K562 (cell line): ENCODE data around the gene CAPN2. TPM values are rescaled to one million over a fixed set of nuclear protein-coding genes. Genes with fewer than 3 reads are reported as not detected.
A peak's percentile ranks its signal among the peaks of the same experiment; 100 is the strongest.

ENCODE experiments used
- ATAC-seq: fragments of 200-7000 bp; cut with Tn5 transposase; 3 replicates; pipeline ENCODE4 v1.9.1; 2020; ENCODE audit warnings: moderate library complexity
- BruUV-seq: library from RNA; stranded (reverse); fragments of 400-500 nt; replicated peaks from 2 replicates; lab custom pipeline; 2021; lab: Mats Ljungman, UMichigan
- CTCF ChIA-PET: fragments of 300-600 bp; formaldehyde crosslinking; extraction: SDS; loops from one replicate; lab custom pipeline; 2021; ENCODE audit warnings: low intra/inter-chr PET ratio; lab: Yijun Ruan, JAX
- POLR2A ChIA-PET: fragments of 300-600, 350-650 bp; sonication (Branson Sonifier 250); formaldehyde crosslinking; extraction: SDS; loops from one replicate; lab custom pipeline; 2021; ENCODE audit warnings: antibody characterized with exemption, inconsistent platforms; lab: Yijun Ruan, JAX
- DNase-seq, 4 experiments: peaks; one replicate each; pipeline versions ENCODE4 v3.0.0 to v3.0.0-alpha.2; 2011 to 2018; ENCODE audit warnings: low spot score in 3 of 4, mixed read lengths in 3 of 4; ENCODE audit errors: extremely low read depth in 1 of 4
- FAIRE-seq: peaks from 2 replicates; lab custom pipeline; 2011; peaks lifted over from hg19 to GRCh38; lab: Jason Lieb, UNC
- H2AFZ ChIP-seq: 2 replicates; pipeline ENCODE4 v1.6.0; 2011; ENCODE audit warnings: low read depth, low read length, control low read depth, inconsistent platforms
- H3K27ac ChIP-seq: fragments of 200-600 bp; 3 replicates; pipeline ENCODE4 v1.8.0; 2011; ENCODE audit warnings: low read depth, mild to moderate bottlenecking, control low read depth, inconsistent platforms, low read length, moderate library complexity, mixed read lengths; ENCODE audit errors: extremely low read depth
- H3K27me3 ChIP-seq, 2 experiments: fragments of 300-600 bp in 1 of 2; 2 replicates in 1 of 2; 3 replicates in 1 of 2; pipeline versions ENCODE4 v1.6.0 to v1.8.0; 2011; ENCODE audit warnings: inconsistent platforms in 2 of 2, low read length in 2 of 2, mild to moderate bottlenecking in 1 of 2, mixed read lengths in 1 of 2, moderate library complexity in 1 of 2; ENCODE audit not compliant: control insufficient read depth in 2 of 2, insufficient read depth in 2 of 2
- H3K36me3 ChIP-seq: fragments of 300-600 bp; 3 replicates; pipeline ENCODE4 v1.8.0; 2011; ENCODE audit warnings: mild to moderate bottlenecking, low read length, inconsistent platforms; ENCODE audit not compliant: control insufficient read depth, insufficient read depth
- H3K4me1 ChIP-seq, 2 experiments: fragments of 200-600 bp in 1 of 2; replicated peaks in 1 of 2; 2 replicates in 1 of 2; 3 replicates in 1 of 2; pipeline versions ENCODE4 v1.5.1 to v1.8.0; 2011; ENCODE audit warnings: inconsistent platforms in 2 of 2, low read length in 2 of 2, mild to moderate bottlenecking in 1 of 2, mixed read lengths in 1 of 2, moderate library complexity in 1 of 2; ENCODE audit not compliant: control insufficient read depth in 2 of 2, insufficient read depth in 2 of 2
- H3K4me2 ChIP-seq: 2 replicates; pipeline ENCODE4 v1.6.1; 2011; ENCODE audit warnings: low read length, control low read depth, inconsistent platforms, mixed read lengths; ENCODE audit not compliant: insufficient read depth
- H3K4me3 ChIP-seq: fragments of 200-600 bp; sonication (generic), shearing (Covaris generic); 2 replicates; pipeline ENCODE4 v1.5.1; 2016; ENCODE audit warnings: control low read depth, inconsistent platforms
- H3K79me2 ChIP-seq: fragments of 200-600 bp; 3 replicates; pipeline ENCODE4 v1.8.0; 2011; ENCODE audit warnings: low read length, inconsistent platforms; ENCODE audit not compliant: control insufficient read depth, insufficient read depth
- H3K9ac ChIP-seq, 2 experiments: 2 replicates each; pipeline versions ENCODE4 v1.6.0 to v1.6.1; 2011; ENCODE audit warnings: low read depth in 2 of 2, low read length in 2 of 2, control low read depth in 1 of 2, inconsistent platforms in 1 of 2, mild to moderate bottlenecking in 1 of 2, mixed read lengths in 1 of 2; ENCODE audit not compliant: insufficient read depth in 1 of 2
- H3K9me1 ChIP-seq: one replicate; pipeline ENCODE4 v1.6.0; 2011; ENCODE audit warnings: inconsistent platforms, mild to moderate bottlenecking, low read length, moderate library complexity; ENCODE audit not compliant: control insufficient read depth, insufficient read depth
- H3K9me3 ChIP-seq: replicated peaks from 2 replicates; pipeline ENCODE4 v1.5.1; 2011; ENCODE audit warnings: low read depth, low read length, inconsistent platforms; ENCODE audit not compliant: control insufficient read depth, insufficient read depth
- H4K20me1 ChIP-seq: replicated peaks from 2 replicates; pipeline ENCODE4 v1.6.1; 2011; ENCODE audit warnings: low read length, inconsistent platforms, mixed read lengths; ENCODE audit not compliant: control insufficient read depth, insufficient read depth
- ARID1B ChIP-seq: fragments of 450-650 bp; IDR thresholded peaks from 2 replicates; pipeline ENCODE4 v1.6.1; 2016; ENCODE audit warnings: antibody characterized with exemption, mild to moderate bottlenecking, inconsistent platforms
- ATF3 ChIP-seq, 2 experiments: fragments of 450-650 bp in 1 of 2; sonication (generic) in 1 of 2; formaldehyde crosslinking in 1 of 2; IDR thresholded peaks in 1 of 2; conservative IDR thresholded peaks in 1 of 2; 2 replicates each; pipeline versions ENCODE4 v1.6.1 to v1.8.1; 2016 to 2023; ENCODE audit warnings: mild to moderate bottlenecking in 2 of 2, moderate library complexity in 2 of 2, inconsistent platforms in 1 of 2, missing genetic modification reagents in 1 of 2
- ERF ChIP-seq: fragments of 450-650 bp; formaldehyde crosslinking; IDR thresholded peaks from 2 replicates; pipeline ENCODE4 v1.4.0; 2020; ENCODE audit warnings: mild to moderate bottlenecking, mixed read lengths
- FOSL1 ChIP-seq: fragments of 200-800 bp; sonication (Bioruptor generic); conservative IDR thresholded peaks from 2 replicates; pipeline ENCODE4 v1.6.1; 2016; ENCODE audit warnings: missing genetic modification characterization, missing compliant biosample characterization
- FOXK2 ChIP-seq, 2 experiments: fragments of 450-650 bp; IDR thresholded peaks in 1 of 2; conservative IDR thresholded peaks in 1 of 2; 2 replicates each; pipeline ENCODE4 v1.6.1; 2016; ENCODE audit warnings: low read depth in 2 of 2, mild to moderate bottlenecking in 1 of 2
- HBP1 ChIP-seq: fragments of 450-650 bp; formaldehyde crosslinking; IDR thresholded peaks from 2 replicates; pipeline ENCODE4 v1.4.0; 2022; ENCODE audit warnings: missing genetic modification characterization
- HDGF ChIP-seq: fragments of 450-650 bp; IDR thresholded peaks from 2 replicates; pipeline ENCODE4 v1.6.1; 2016
- HNRNPH1 ChIP-seq: fragments of 200-400 bp; formaldehyde crosslinking; optimal IDR thresholded peaks from 2 replicates; pipeline ENCODE3; 2017; ENCODE audit warnings: low read depth, mild to moderate bottlenecking, low read length, moderate library complexity
- HOXB6 ChIP-seq: fragments of 250-450 bp; sonication (Bioruptor Pico); IDR thresholded peaks from 2 replicates; pipeline ENCODE4 v1.5.1; 2022; ENCODE audit warnings: mild to moderate bottlenecking, borderline replicate concordance
- IRF2 ChIP-seq: sonication (generic); formaldehyde crosslinking; IDR thresholded peaks from 2 replicates; pipeline ENCODE4 v1.8.1; 2022; ENCODE audit warnings: mild to moderate bottlenecking, missing genetic modification reagents
- JUN ChIP-seq, 2 experiments: sonication (generic) in 1 of 2; formaldehyde crosslinking in 1 of 2; IDR thresholded peaks; 2 replicates each; pipeline versions ENCODE4 v1.6.1 to v1.8.0; 2012 to 2022; ENCODE audit warnings: borderline replicate concordance in 2 of 2, mild to moderate bottlenecking in 2 of 2, improper control_type of control experiment in 1 of 2, low read depth in 1 of 2, low read length in 1 of 2, missing genetic modification reagents in 1 of 2
- MAFK ChIP-seq: IDR thresholded peaks from 2 replicates; pipeline ENCODE4 v1.6.1; 2011; ENCODE audit warnings: low read length, improper control_type of control experiment
- RFX5 ChIP-seq: IDR thresholded peaks from 2 replicates; pipeline ENCODE4 v1.6.1; 2011; ENCODE audit warnings: low read depth, mild to moderate bottlenecking, improper control_type of control experiment, low read length
- TEAD1 ChIP-seq, 2 experiments: fragments of 450-650 bp in 1 of 2; sonication (generic) in 1 of 2; formaldehyde crosslinking; IDR thresholded peaks; 2 replicates each; pipeline versions ENCODE4 v1.4.0 to v1.8.0; 2020 to 2022; ENCODE audit warnings: mild to moderate bottlenecking in 2 of 2, missing genetic modification reagents in 1 of 2
- WGBS: fragments of 100-300 bp; shearing (Covaris generic); methylation state at CpG from one replicate; pipeline ENCODE4 v1.1.6; 2016; ENCODE audit warnings: low coverage, mixed read lengths; ENCODE audit not compliant: insufficient coverage; ENCODE audit errors: missing lambda C conversion rate; 5-methylcytosine and 5-hydroxymethylcytosine counted together
- in situ Hi-C: fragments of 300-500 bp; cut with MboI; formaldehyde crosslinking; loops from 4 replicates; pipeline ENCODE4 v1.15.0; 2018; ENCODE audit warnings: inconsistent platforms, mixed read lengths
- intact Hi-C: fragments of 100-400 bp; cut with micrococcal nuclease; formaldehyde crosslinking; loops from 2 replicates; pipeline ENCODE4 v1.14.2; 2022
- polyA plus RNA-seq, 8 experiments: library from polyadenylated mRNA; depleted of rRNA in 4 of 8; stranded (reverse) in 5 of 8; unstranded in 3 of 8; fragments of >200 nt; fragmentation: Nextera tagmentation in 2 of 8; fragmentation: Illumina TruSeq in 1 of 8; extraction: Ambion mirVana in 2 of 8; extraction: Trizol in 1 of 8; gene quantifications; 2 replicates each; pipeline versions ENCODE4 v1.2.1 to v1.2.3, GENCODE V29; 2011 to 2014; ENCODE audit warnings: inconsistent platforms in 1 of 8, missing spikeins in 1 of 8
- total RNA-seq, 7 experiments: library from RNA; depleted of rRNA in 6 of 7; stranded (reverse); fragments of >200 nt in 6 of 7; fragmentation: Illumina TruSeq in 2 of 7; extraction: Trizol in 2 of 7; gene quantifications; 2 replicates each; pipeline versions ENCODE4 v1.2.1 to v1.2.3, GENCODE V29; 2011 to 2021; ENCODE audit warnings: low replicate concordance in 1 of 7

CAPN2 gene
- total and polyA plus RNA-seq, 9 of the 15 experiments (the other 6 are each of a cell fraction or from before 2014, with no cell fraction given): 24.6 to 157 (median 101) TPM

- Histone ChIP-seq H3K9ac (peak overlapping the region in 1 of 2 experiments; percentile 29; a peak in 1 of 4 replicates), H3K27ac (no peak overlapping the region), H3K4me1 (peaks cover 33 to 47% of the 10 kb centered on the region in 2 experiments), H3K79me2 (no peaks in the 10 kb centered on the region), H3K4me3 (no peak overlapping the region), H3K9me3 (no peaks in the 10 kb centered on the region), H3K9me1 (no peaks in the 10 kb centered on the region), H2AFZ (peak overlapping the region; percentile 40; the same call in 1 of the 2 replicates), H3K4me2 (no peak overlapping the region), H3K36me3 (no peaks in the 10 kb centered on the region), H4K20me1 (no peaks in the 10 kb centered on the region), H3K27me3 (no peaks in the 10 kb centered on the region)
- ATAC-seq: no peak
- CTCF ChIA-PET: no interaction called here
- DNase-seq: peak in 1 of 4 experiments; percentile 7
- TF ChIP-seq FOXK2 (conservative IDR thresholded peaks at IDR 0.05 in 1 of 2, IDR thresholded peaks at IDR 0.05 in 1 of 2; ENCODE audit: low read depth in 2 of 2) (peak; percentile 13 to 28; a peak in 1 of 4 replicates), HDGF (no peak), MAFK (no peak), HBP1 (no peak), JUN (IDR thresholded peaks at IDR 0.05; ENCODE audit: borderline replicate concordance, low read depth, low read length) (peak; percentile 51; the same call in 1 of the 2 replicates), JUN (CRISPR knock-in tag; IDR thresholded peaks at IDR 0.05; ENCODE audit: borderline replicate concordance) (no peak), RFX5 (no peak), HNRNPH1 (no peak), FOSL1 (peak; percentile 77), ARID1B (0 out of 2 replicates have a peak, but pooled peaks have one; percentile 7), ERF (CRISPR knock-in tag) (no peak), ATF3 (IDR thresholded peaks at IDR 0.05) (peak; percentile 55; the same call in 1 of the 2 replicates), ATF3 (CRISPR knock-in tag; conservative IDR thresholded peaks at IDR 0.05) (no peak), HOXB6 (CRISPR knock-in tag) (no peak), IRF2 (CRISPR knock-in tag) (no peak), TEAD1 (CRISPR knock-in tag; IDR thresholded peaks at IDR 0.05) (0 out of 4 replicates have a peak, but pooled peaks of 1 of the 2 experiments have one; percentile 22)
- in situ Hi-C loops (loop anchor here (25.0 kb wide), 1 partner anchor 209 kb away; no protein-coding TSS in a partner anchor), intact Hi-C loops (loop anchor here (10.0 kb wide), 1 partner anchor 1222 kb away; the partner anchor contains the start of gene DNAH14)
- 52% methylated on average over 4 of the region's 4 CpGs for WGBS
- FAIRE-seq: no peak
- POLR2A ChIA-PET: interaction anchor here (0.6 to 1.2 kb wide), 2 partner anchors 8 to 9 kb away, joined by 4 to 5 read pairs; partner anchors contain the start of gene CAPN2
- BruUV-seq: no TSS peak
Measured at GRCh38 chr1:223702735-223703667, 9.3 kb upstream of the CAPN2 start.
